ENCODE results near the gene PGP. TPM values are rescaled to one million over a fixed set of nuclear protein-coding genes. Genes with fewer than 3 reads are reported as not detected.
A peak's percentile ranks its signal among the peaks of the same experiment; 100 is the strongest.

Gene PGP
- total RNA-seq, 1 experiment from 2014 or later: 38.3 TPM

DNA sequence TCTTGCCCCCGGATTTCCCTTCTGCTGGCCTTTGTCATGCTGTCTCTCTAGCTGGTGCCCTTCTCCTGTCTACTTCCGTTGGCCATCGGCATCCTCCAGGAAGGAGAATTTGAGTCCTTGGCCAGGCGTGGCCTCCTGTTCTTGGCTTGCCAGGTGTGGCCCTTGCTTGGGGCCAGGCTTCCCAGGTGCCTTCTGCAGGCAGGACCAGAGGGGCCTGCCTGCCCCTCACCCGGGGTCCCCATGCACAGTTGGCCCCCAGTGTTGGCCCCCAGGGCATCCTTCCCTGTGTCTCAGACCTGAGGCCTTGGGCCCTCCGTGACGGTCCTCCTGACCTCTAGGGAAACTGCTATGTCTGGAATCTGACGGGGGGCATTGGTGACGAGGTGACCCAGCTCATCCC, 6.8 kb downstream of the PGP start:
- Histone ChIP-seq H2BK12ac (ENCODE audit: insufficient read length, low read depth, low read length) (no peak overlapping the region), H4K8ac (replicated peaks; ENCODE audit: insufficient read length, low read depth, low read length) (no peak overlapping the region), H2BK20ac (ENCODE audit: low read depth, low read length, poor library complexity, severe bottlenecking) (no peak overlapping the region), H3K79me2 (ENCODE audit: insufficient read depth, low read length) (no peaks in the 10 kb centered on the region; the same call in 1 of the 2 replicates), H2BK15ac (ENCODE audit: low read depth, low read length) (no peak overlapping the region), H4K91ac (ENCODE audit: insufficient read length, low read depth, low read length) (no peak overlapping the region), H3K14ac (ENCODE audit: insufficient read depth, low read length) (no peak overlapping the region), H2AK5ac (ENCODE audit: insufficient read length, low read length) (no peak overlapping the region), H3K56ac (ENCODE audit: insufficient read length, low read depth, low read length) (no peak overlapping the region), H3K18ac (ENCODE audit: insufficient read length, low read depth, low read length) (no peak overlapping the region), H2BK120ac (ENCODE audit: low read depth, low read length, poor library complexity, severe bottlenecking) (no peak overlapping the region), H4K5ac (ENCODE audit: insufficient read length, low read depth, low read length) (no peak overlapping the region), H2AFZ (ENCODE audit: low read length) (no peak overlapping the region), H2BK5ac (ENCODE audit: insufficient read length, low read length) (no peak overlapping the region), H3K9me3 (ENCODE audit: control insufficient read depth, low read depth, low read length) (no peaks in the 10 kb centered on the region), H3K27ac (ENCODE audit: insufficient read length, low read depth, low read length) (no peak overlapping the region), H3K23me2 (ENCODE audit: insufficient read length, low read depth, low read length, poor library complexity, severe bottlenecking) (peaks cover 12% of the 10 kb centered on the region), H3K23ac (ENCODE audit: insufficient read length, low read depth, low read length) (no peak overlapping the region), H3K4me1 (ENCODE audit: insufficient read depth, low read length) (no peaks in the 10 kb centered on the region; the same call in 1 of the 2 replicates), H3K9ac (ENCODE audit: extremely low read depth, insufficient read length, low read length) (no peak overlapping the region), H3K79me1 (ENCODE audit: insufficient read depth, low read depth, low read length, poor library complexity, severe bottlenecking) (peaks cover under 1% of the 10 kb centered on the region), H3K4ac (ENCODE audit: low read depth, low read length) (no peak overlapping the region), H4K20me1 (ENCODE audit: control insufficient read depth, insufficient read depth, insufficient read length) (no peaks in the 10 kb centered on the region), H3K4me2 (ENCODE audit: insufficient read depth, insufficient read length, low read length) (no peak overlapping the region), H3T11ph (ENCODE audit: low read length) (no peak overlapping the region), H3K27me3 (ENCODE audit: insufficient read depth, low read length) (no peaks in the 10 kb centered on the region)
- no peak for TF ChIP-seq CTCF (conservative IDR thresholded peaks at IDR 0.05)
- H3K27ac Mint-ChIP-seq: peak overlapping the region in 2 of 3 experiments; percentile 11 to 15; a peak in 2 of 7 replicates
- DNase-seq: no peak
- H3K9me3 Mint-ChIP-seq: peaks cover 0 to 9% of the 10 kb centered on the region in 2 experiments; a peak in 1 of 5 replicates
- H3K27me3 Mint-ChIP-seq (ENCODE audit: low read depth): peaks cover 10% of the 10 kb centered on the region
- peaks cover 13 to 15% of the 10 kb centered on the region in 2 experiments for H3K4me1 Mint-ChIP-seq
- peak overlapping the region; percentile 47 to 57 for H3K4me3 Mint-ChIP-seq
- no CpG with 5 or more reads among the region's 9 CpGs for WGBS (ENCODE audit: extremely low coverage, insufficient read length, low lambda C conversion rate)
- peaks cover 11 to 41% (median 39%) of the 10 kb centered on the region in 3 experiments; a peak in 6 of 7 replicates for H3K36me3 Mint-ChIP-seq (ENCODE audit: insufficient read depth in 1 of 3, low read depth in 3 of 3)

Data from H9 (cell line).